SK-N-MC (cell line): ENCODE results near the gene CDH4.

Experiments
- EZH2 ChIP-seq: fragments of 200-600 bp; sonication (generic); IDR thresholded peaks from one replicate; pipeline ENCODE4 v1.6.1; 2017; ENCODE audit warnings: antibody characterized with exemption
- POLR2AphosphoS5 ChIP-seq: IDR thresholded peaks from 2 replicates; pipeline ENCODE4 v1.6.1; 2012; ENCODE audit warnings: mild to moderate bottlenecking, low read depth, low read length, borderline replicate concordance

DNA sequence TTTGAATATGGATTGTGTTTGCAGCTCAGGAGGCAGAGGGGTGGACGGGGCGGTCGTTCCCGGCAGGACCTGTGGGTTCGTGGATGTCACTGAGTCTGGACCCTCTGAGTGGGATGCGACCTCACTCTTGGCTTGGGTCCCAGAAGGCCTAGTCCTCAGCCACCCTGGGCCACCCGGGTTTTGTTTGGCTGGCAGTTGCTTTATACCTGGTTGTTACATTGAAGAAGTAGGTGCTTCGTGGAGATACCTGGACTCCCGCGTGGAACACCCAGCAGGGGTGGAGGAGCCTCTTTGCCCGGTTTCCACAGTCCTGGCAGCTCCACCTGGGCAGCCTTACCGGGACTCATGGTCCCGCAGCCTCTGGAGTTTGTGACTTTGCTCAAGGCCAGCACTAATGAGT lies 408.5 kb downstream of the CDH4 start:
- TF ChIP-seq EZH2: no peak
- TF ChIP-seq POLR2AphosphoS5: no peak
